HEK293 (cell line): ENCODE data around the gene FMNL3.
A peak's percentile ranks its signal among the peaks of the same experiment; 100 is the strongest.

ENCODE experiments used
- ATF2 ChIP-seq: fragments of 450-650 bp; formaldehyde crosslinking; IDR thresholded peaks from 2 replicates; pipeline ENCODE4 v1.5.1; 2016; ENCODE audit warnings: missing biosample characterization, missing genetic modification characterization, low read depth
- FEZF1 ChIP-seq: fragments of 450-650 bp; formaldehyde crosslinking; IDR thresholded peaks from 2 replicates; pipeline ENCODE4 v1.5.1; 2016; ENCODE audit warnings: missing biosample characterization, missing genetic modification characterization
- GLI4 ChIP-seq: fragments of 450-650 bp; formaldehyde crosslinking; IDR thresholded peaks from 2 replicates; pipeline ENCODE4 v1.5.1; 2016; ENCODE audit warnings: missing biosample characterization, missing genetic modification characterization
- KLF1 ChIP-seq: fragments of 450-650 bp; formaldehyde crosslinking; IDR thresholded peaks from 2 replicates; pipeline ENCODE4 v1.5.1; 2016; ENCODE audit warnings: missing biosample characterization, missing genetic modification characterization
- KLF7 ChIP-seq: fragments of 450-650 bp; formaldehyde crosslinking; IDR thresholded peaks from 2 replicates; pipeline ENCODE4 v1.5.1; 2016; ENCODE audit warnings: missing biosample characterization, missing genetic modification characterization, borderline replicate concordance
- PBX3 ChIP-seq: sonication (generic); formaldehyde crosslinking; IDR thresholded peaks from 2 replicates; pipeline ENCODE4 v1.8.1; 2022; ENCODE audit warnings: mild to moderate bottlenecking, moderate library complexity, missing genetic modification reagents
- PRDM10 ChIP-seq: fragments of 450-650 bp; formaldehyde crosslinking; IDR thresholded peaks from 2 replicates; pipeline ENCODE4 v1.5.1; 2016; ENCODE audit warnings: missing biosample characterization, missing genetic modification characterization
- PRDM6 ChIP-seq: fragments of 450-650 bp; formaldehyde crosslinking; IDR thresholded peaks from 2 replicates; pipeline ENCODE4 v1.5.1; 2017; ENCODE audit warnings: missing biosample characterization, missing genetic modification characterization
- RBAK ChIP-seq: fragments of 450-650 bp; formaldehyde crosslinking; IDR thresholded peaks from 2 replicates; pipeline ENCODE4 v1.5.1; 2016; ENCODE audit warnings: missing biosample characterization, missing genetic modification characterization
- YY2 ChIP-seq: fragments of 450-650 bp; formaldehyde crosslinking; IDR thresholded peaks from 2 replicates; pipeline ENCODE4 v1.5.1; 2016; ENCODE audit warnings: missing biosample characterization, missing genetic modification characterization
- ZBTB11 ChIP-seq: fragments of 450-650 bp; formaldehyde crosslinking; conservative IDR thresholded peaks from 2 replicates; pipeline ENCODE4 v1.5.1; 2016; ENCODE audit warnings: low read depth, missing biosample characterization, missing genetic modification characterization
- ZNF132 ChIP-seq: fragments of 450-650 bp; formaldehyde crosslinking; IDR thresholded peaks from 2 replicates; pipeline ENCODE4 v1.5.1; 2017; ENCODE audit warnings: missing biosample characterization, missing genetic modification characterization, borderline replicate concordance
- ZNF146 ChIP-seq: fragments of 450-650 bp; formaldehyde crosslinking; IDR thresholded peaks from 2 replicates; pipeline ENCODE4 v1.5.1; 2016; ENCODE audit warnings: missing biosample characterization, missing genetic modification characterization
- ZNF169 ChIP-seq: fragments of 450-650 bp; formaldehyde crosslinking; IDR thresholded peaks from 2 replicates; pipeline ENCODE4 v1.5.1; 2016; ENCODE audit warnings: missing biosample characterization, missing genetic modification characterization
- ZNF184 ChIP-seq: fragments of 450-650 bp; IDR thresholded peaks from 2 replicates; pipeline ENCODE4 v1.5.1; 2018; ENCODE audit warnings: missing biosample characterization, mild to moderate bottlenecking, missing genetic modification characterization
- ZNF335 ChIP-seq: fragments of 450-650 bp; formaldehyde crosslinking; conservative IDR thresholded peaks from 2 replicates; pipeline ENCODE4 v1.5.1; 2016; ENCODE audit warnings: missing biosample characterization, missing genetic modification characterization
- ZNF354C ChIP-seq: fragments of 450-650 bp; formaldehyde crosslinking; IDR thresholded peaks from 2 replicates; pipeline ENCODE4 v1.5.1; 2016; ENCODE audit warnings: missing biosample characterization, missing genetic modification characterization, low read depth, borderline replicate concordance
- ZNF426 ChIP-seq: fragments of 450-650 bp; formaldehyde crosslinking; IDR thresholded peaks from 2 replicates; pipeline ENCODE4 v1.5.1; 2017; ENCODE audit warnings: missing biosample characterization, missing genetic modification characterization, mild to moderate bottlenecking, inconsistent platforms, moderate library complexity
- ZNF473 ChIP-seq: fragments of 450-650 bp; formaldehyde crosslinking; IDR thresholded peaks from 2 replicates; pipeline ENCODE4 v1.5.1; 2017; ENCODE audit warnings: missing biosample characterization, missing genetic modification characterization
- ZNF549 ChIP-seq: fragments of 450-650 bp; IDR thresholded peaks from 2 replicates; pipeline ENCODE4 v1.5.1; 2018; ENCODE audit warnings: missing biosample characterization, missing genetic modification characterization, mild to moderate bottlenecking, inconsistent platforms, moderate library complexity
- ZNF561 ChIP-seq: fragments of 450-650 bp; IDR thresholded peaks from 2 replicates; pipeline ENCODE4 v1.5.1; 2018; ENCODE audit warnings: missing biosample characterization, missing genetic modification characterization, borderline replicate concordance
- ZNF600 ChIP-seq: fragments of 450-650 bp; formaldehyde crosslinking; IDR thresholded peaks from 2 replicates; pipeline ENCODE4 v1.5.1; 2016; ENCODE audit warnings: missing biosample characterization, missing genetic modification characterization
- ZNF626 ChIP-seq: fragments of 450-650 bp; sonication (Bioruptor Pico); formaldehyde crosslinking; IDR thresholded peaks from 2 replicates; pipeline ENCODE4 v1.5.1; 2018; ENCODE audit warnings: missing biosample characterization, missing genetic modification characterization, inconsistent platforms
- ZNF629 ChIP-seq: fragments of 450-650 bp; formaldehyde crosslinking; IDR thresholded peaks from 2 replicates; pipeline ENCODE4 v1.5.1; 2017; ENCODE audit warnings: missing biosample characterization, missing genetic modification characterization
- ZNF677 ChIP-seq: fragments of 450-650 bp; IDR thresholded peaks from 2 replicates; pipeline ENCODE4 v1.5.0; 2018; ENCODE audit warnings: missing biosample characterization, mild to moderate bottlenecking, missing genetic modification characterization, moderate library complexity
- ZNF768 ChIP-seq: fragments of 450-650 bp; formaldehyde crosslinking; IDR thresholded peaks from 2 replicates; pipeline ENCODE4 v1.5.1; 2018; ENCODE audit warnings: missing biosample characterization, mild to moderate bottlenecking, missing genetic modification characterization
- ZNF785 ChIP-seq: fragments of 450-650 bp; formaldehyde crosslinking; IDR thresholded peaks from 2 replicates; pipeline ENCODE4 v1.5.1; 2016; ENCODE audit warnings: missing biosample characterization, missing genetic modification characterization
- ZXDB ChIP-seq: fragments of 450-650 bp; formaldehyde crosslinking; IDR thresholded peaks from 2 replicates; pipeline ENCODE4 v1.5.1; 2016; ENCODE audit warnings: missing biosample characterization, missing genetic modification characterization

The FMNL3 gene

DNA sequence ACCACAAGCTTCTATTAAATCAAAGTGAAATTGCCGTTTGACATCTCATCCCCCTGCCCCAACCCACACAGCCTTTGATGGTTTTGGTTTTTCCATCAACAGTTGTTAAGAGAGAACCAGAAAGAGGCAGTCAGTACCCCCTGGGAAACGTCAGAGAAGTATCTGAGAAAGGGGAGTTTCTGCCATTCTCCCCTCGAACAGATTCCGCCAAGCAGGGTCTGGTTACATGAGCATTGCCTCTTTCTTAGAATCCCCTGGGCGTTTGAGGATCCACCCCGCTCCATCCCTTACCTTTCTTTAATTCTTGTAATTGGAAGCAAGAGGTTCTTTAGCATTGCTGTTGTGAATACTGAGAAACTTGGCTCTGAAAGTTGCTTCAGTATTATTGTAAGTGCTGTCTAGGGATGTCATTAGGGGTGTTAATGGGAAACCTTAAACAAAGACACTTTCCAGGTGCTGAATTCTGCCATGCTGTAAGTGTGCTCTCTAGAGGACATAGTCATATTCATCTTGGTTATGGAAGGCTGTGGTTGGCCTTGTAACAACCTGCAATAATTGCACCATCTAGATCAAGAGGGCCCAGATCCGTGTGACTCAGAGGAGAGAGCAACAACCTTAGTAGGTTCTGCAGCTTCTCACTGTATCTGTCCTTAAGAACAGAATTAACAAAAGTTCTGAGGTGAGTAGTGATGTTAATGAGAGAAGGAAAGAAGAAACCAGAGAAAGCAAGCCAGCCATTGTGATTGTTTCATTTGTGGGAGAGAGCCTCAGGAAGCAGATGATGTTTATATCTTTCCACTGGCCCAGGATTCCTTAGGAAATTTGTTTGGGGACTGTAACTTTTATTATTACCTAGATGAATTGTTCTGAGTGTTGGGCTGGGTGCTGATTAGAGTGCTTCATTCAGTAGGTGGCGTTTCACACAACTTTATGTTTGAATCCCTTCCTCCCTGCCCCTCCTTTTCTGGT is 43.1 kb upstream of the FMNL3 start (continued):
- TF ChIP-seq ATF2 (tag by site-specific recombination) (no peak), KLF7 (tag by site-specific recombination) (no peak), PRDM6 (tag by site-specific recombination) (peak; percentile 71), ZNF354C (tag by site-specific recombination) (no peak), GLI4 (tag by site-specific recombination) (no peak), ZNF132 (no peak), ZNF626 (tag by site-specific recombination) (no peak), YY2 (peak; percentile 24; the same call in 1 of the 2 replicates), ZNF600 (tag by site-specific recombination) (peak; percentile 95), ZNF561 (tag by site-specific recombination) (0 out of 2 replicates have a peak, but pooled peaks have one; percentile 16), RBAK (tag by site-specific recombination) (no peak), ZXDB (no peak), ZBTB11 (tag by site-specific recombination) (no peak), ZNF677 (no peak), FEZF1 (tag by site-specific recombination) (peak; percentile 17; the same call in 1 of the 2 replicates), ZNF549 (tag by site-specific recombination) (no peak), ZNF473 (tag by site-specific recombination) (no peak), ZNF426 (tag by site-specific recombination) (no peak), KLF1 (no peak), ZNF169 (no peak), ZNF146 (no peak), ZNF184 (tag by site-specific recombination) (no peak), PBX3 (CRISPR knock-in tag) (no peak), ZNF335 (peak; percentile 24; the same call in 1 of the 2 replicates), ZNF768 (no peak), ZNF629 (no peak), PRDM10 (0 out of 2 replicates have a peak, but pooled peaks have one; percentile 11), ZNF785 (tag by site-specific recombination) (no peak)
